Fibroblast of skin of left quadriceps (primary cell): ENCODE results near the gene UHRF1.
"Not testable (repeated sequence)": the region's sequence is repeated elsewhere in the genome, so short reads cannot be mapped to it uniquely, and the experiment has no call there.

Experiments used
- DNase-seq, 2 experiments: peaks; one replicate each; pipeline ENCODE4 v3.0.0-alpha.2; 2013; ENCODE audit warnings: low read depth in 2 of 2

The UHRF1 gene

GRCh38 chr19:4935444-4935843 lies 26.1 kb downstream of the UHRF1 start:
- DNase-seq, result no peak

GRCh38 chr19:4937060-4937459 lies 27.8 kb downstream of the UHRF1 start:
- no peak for DNase-seq

- DNase-seq, result not testable (repeated sequence)
These were observed 29.2 kb downstream of the UHRF1 start for GRCh38 chr19:4938461-4938860.

GRCh38 chr19:4939466-4939865 lies 30.2 kb downstream of the UHRF1 start:
- no peak for DNase-seq

GRCh38 chr19:4941638-4942169 lies 32.4 kb downstream of the UHRF1 start:
- DNase-seq, result not testable (repeated sequence)

- not testable (repeated sequence) for DNase-seq
These were observed 41.3 kb downstream of the UHRF1 start for GRCh38 chr19:4950650-4951049.

GRCh38 chr19:4951656-4952055 lies 42.4 kb downstream of the UHRF1 start:
- no peak for DNase-seq

- DNase-seq, result no peak
These were observed 43.6 kb downstream of the UHRF1 start for GRCh38 chr19:4952945-4953344.

- DNase-seq, result not testable (repeated sequence)
These were observed 45.2 kb downstream of the UHRF1 start for GRCh38 chr19:4954320-4955149.

GRCh38 chr19:4955274-4955673 lies 46.0 kb downstream of the UHRF1 start:
- DNase-seq, result no peak

GRCh38 chr19:4957981-4958380 lies 48.7 kb downstream of the UHRF1 start:
- DNase-seq, result no peak

- no peak for DNase-seq
These were observed 52.9 kb downstream of the UHRF1 start for GRCh38 chr19:4962085-4962619.

GRCh38 chr19:4965061-4965460 lies 55.8 kb downstream of the UHRF1 start:
- no peak for DNase-seq

GRCh38 chr19:4966591-4966990 lies 57.3 kb downstream of the UHRF1 start:
- no peak for DNase-seq

- DNase-seq, result no peak
These were observed 58.6 kb downstream of the UHRF1 start for GRCh38 chr19:4967738-4968461.

GRCh38 chr19:4968462-4969291 lies 59.4 kb downstream of the UHRF1 start, which contains the start of gene KDM4B:
Gene KDM4B (plus strand): TSS chr19:4969113. CDS start chr19:5032891, 63,778 bp downstream.
- peak; percentile 99 for DNase-seq

GRCh38 chr19:4969292-4969771 lies 60.0 kb downstream of the UHRF1 start:
- no peak for DNase-seq

GRCh38 chr19:4969772-4970531 lies 60.7 kb downstream of the UHRF1 start:
- DNase-seq, result no peak

GRCh38 chr19:4970558-4971423 lies 61.5 kb downstream of the UHRF1 start:
- no peak for DNase-seq

- no peak for DNase-seq
These were observed 62.1 kb downstream of the UHRF1 start for GRCh38 chr19:4971424-4971793.
